Hepatocyte (in vitro differentiated cells): ENCODE measurements around the gene CD93.

Experiments
- EZH2 ChIP-seq: fragments of 200-600 bp; sonication (generic); IDR thresholded peaks from 2 replicates; pipeline ENCODE4 v1.6.1; 2016; ENCODE audit warnings: antibody characterized with exemption, mild to moderate bottlenecking, borderline replicate concordance
- EZH2phosphoT487 ChIP-seq: fragments of 200-600 bp; sonication (generic); IDR thresholded peaks from one replicate; pipeline ENCODE4 v1.6.1; 2018; ENCODE audit warnings: antibody characterized with exemption, mild to moderate bottlenecking, low read depth, moderate library complexity; ENCODE audit not compliant: unreplicated experiment, severe bottlenecking
- TF ChIP-seq, protein P1 (sequence below): fragments of 200-600 bp; sonication (generic); IDR thresholded peaks from 2 replicates; pipeline ENCODE4 v1.5.1; 2016; ENCODE audit warnings: antibody characterized with exemption, mild to moderate bottlenecking; ENCODE audit not compliant: poor library complexity

DNA sequence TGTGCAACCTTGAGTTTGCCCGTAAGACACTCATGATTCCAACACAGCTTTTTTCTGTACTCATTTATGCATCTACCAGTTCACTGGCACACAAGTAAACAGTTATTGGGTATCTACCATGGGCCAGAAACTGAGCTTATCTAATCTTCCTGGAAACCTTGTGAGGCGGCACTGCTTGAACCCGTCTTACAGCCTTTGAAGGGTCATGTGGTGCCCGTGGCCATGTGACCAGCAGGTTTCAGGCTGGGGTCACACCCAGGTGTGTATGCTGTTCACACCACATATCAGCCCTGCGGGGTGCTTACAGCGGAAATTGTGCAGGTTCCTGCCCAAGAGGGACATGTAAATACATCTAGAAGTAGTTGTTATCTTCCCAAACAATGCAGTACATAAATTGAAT, 42.7 kb downstream of the CD93 start:
- TF ChIP-seq, protein P1, sequence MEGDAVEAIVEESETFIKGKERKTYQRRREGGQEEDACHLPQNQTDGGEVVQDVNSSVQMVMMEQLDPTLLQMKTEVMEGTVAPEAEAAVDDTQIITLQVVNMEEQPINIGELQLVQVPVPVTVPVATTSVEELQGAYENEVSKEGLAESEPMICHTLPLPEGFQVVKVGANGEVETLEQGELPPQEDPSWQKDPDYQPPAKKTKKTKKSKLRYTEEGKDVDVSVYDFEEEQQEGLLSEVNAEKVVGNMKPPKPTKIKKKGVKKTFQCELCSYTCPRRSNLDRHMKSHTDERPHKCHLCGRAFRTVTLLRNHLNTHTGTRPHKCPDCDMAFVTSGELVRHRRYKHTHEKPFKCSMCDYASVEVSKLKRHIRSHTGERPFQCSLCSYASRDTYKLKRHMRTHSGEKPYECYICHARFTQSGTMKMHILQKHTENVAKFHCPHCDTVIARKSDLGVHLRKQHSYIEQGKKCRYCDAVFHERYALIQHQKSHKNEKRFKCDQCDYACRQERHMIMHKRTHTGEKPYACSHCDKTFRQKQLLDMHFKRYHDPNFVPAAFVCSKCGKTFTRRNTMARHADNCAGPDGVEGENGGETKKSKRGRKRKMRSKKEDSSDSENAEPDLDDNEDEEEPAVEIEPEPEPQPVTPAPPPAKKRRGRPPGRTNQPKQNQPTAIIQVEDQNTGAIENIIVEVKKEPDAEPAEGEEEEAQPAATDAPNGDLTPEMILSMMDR: no peak
- TF ChIP-seq EZH2 (no peak), EZH2phosphoT487 (no peak)
